RWPE1 (cell line): ENCODE measurements around the gene HCST.
A peak's percentile ranks its signal among the peaks of the same experiment; 100 is the strongest.

Experiments
- CTCF ChIA-PET: fragments of 350-600 bp; sonication (Branson Sonifier 250); formaldehyde crosslinking; extraction: SDS; loops from one replicate; lab custom pipeline; 2021; lab: Yijun Ruan, JAX
- POLR2A ChIA-PET: fragments of 400-600 bp; formaldehyde crosslinking; extraction: SDS; loops from one replicate; lab custom pipeline; 2020; ENCODE audit warnings: antibody characterized with exemption; ENCODE audit not compliant: low non-redundant PET; lab: Yijun Ruan, JAX
- DNase-seq: peaks from one replicate; pipeline ENCODE4 v3.0.0; 2012; ENCODE audit warnings: low spot score
- H3K27ac ChIP-seq: fragments of 450-650 bp; 2 replicates; pipeline ENCODE4 v1.5.1; 2017
- CTCF ChIP-seq: fragments of 450-650 bp; conservative IDR thresholded peaks from 2 replicates; pipeline ENCODE4 v1.5.1; 2017; ENCODE audit warnings: low read depth, mild to moderate bottlenecking

The HCST gene

GRCh38 chr19:35943321-35944301, 41.3 kb downstream of the HCST start:
- peak overlapping the region; percentile 6; the same call in 1 of the 2 replicates for H3K27ac ChIP-seq
- no peak for TF ChIP-seq CTCF
- no peak for DNase-seq
- ChIA-PET POLR2A (no interaction called here), CTCF (interaction anchor here (0.6 kb wide), 2 partner anchors 172 to 694 kb away, joined by 3 to 6 read pairs; no protein-coding TSS in a partner anchor)

GRCh38 chr19:35944556-35944955, 42.2 kb downstream of the HCST start:
- POLR2A ChIA-PET, result no interaction called here
- no peak for DNase-seq
- CTCF ChIA-PET, result interaction anchor here (0.6 kb wide), 1 partner anchor 104 kb away, joined by 6 read pairs; no protein-coding TSS in a partner anchor

GRCh38 chr19:35945121-35945790, 42.9 kb downstream of the HCST start:
- no peak for DNase-seq
- ChIA-PET POLR2A (no interaction called here), CTCF (interaction anchor here (0.5 kb wide), 1 partner anchor 1159 kb away, joined by 4 read pairs; no protein-coding TSS in a partner anchor)
- H3K27ac ChIP-seq, result no peak overlapping the region
- TF ChIP-seq CTCF, result no peak

More at GRCh38 chr19:35944556-35944955, 42.2 kb downstream of the HCST start:
- no peak overlapping the region for H3K27ac ChIP-seq
- TF ChIP-seq CTCF, result no peak

GRCh38 chr19:35946203-35946602, 43.9 kb downstream of the HCST start:
- no peak for TF ChIP-seq CTCF
- ChIA-PET CTCF (interaction anchor here (0.5 to 1.1 kb wide), 2 partner anchors 16 to 1158 kb away, joined by 4 read pairs; no protein-coding TSS in a partner anchor), POLR2A (no interaction called here)
- no peak for DNase-seq
- H3K27ac ChIP-seq, result no peak overlapping the region

GRCh38 chr19:35949131-35949530, 46.8 kb downstream of the HCST start:
- TF ChIP-seq CTCF, result no peak
- CTCF ChIA-PET, result no interaction called here
- POLR2A ChIA-PET, result no interaction called here
- no peak for DNase-seq
- H3K27ac ChIP-seq, result no peak overlapping the region
